ENCODE measurements around the gene EGR4.

EGR4 gene

GRCh38 chr2:73256618-73256922, 36.8 kb downstream of the EGR4 start:
- H3K4me3 ChIP-seq (ENCODE audit: low read depth, low read length): no peak overlapping the region
- TF ChIP-seq POLR2A (IDR thresholded peaks at IDR 0.05; ENCODE audit: extremely low read depth, insufficient read length) (no peak), MAX (IDR thresholded peaks at IDR 0.05; ENCODE audit: low read depth, low read length) (no peak), CTCF (IDR thresholded peaks at IDR 0.05; ENCODE audit: low read depth, low read length) (no peak), MYC (IDR thresholded peaks at IDR 0.05; ENCODE audit: low read depth, low read length) (no peak)
- no peak for DNase-seq (ENCODE audit: low read depth)

GRCh38 chr2:73255907-73256617, 37.3 kb downstream of the EGR4 start:
- H3K4me3 ChIP-seq (ENCODE audit: low read depth, low read length): no peak overlapping the region
- no peak for TF ChIP-seq MAX (IDR thresholded peaks at IDR 0.05; ENCODE audit: low read depth, low read length)
- no peak for TF ChIP-seq POLR2A (IDR thresholded peaks at IDR 0.05; ENCODE audit: extremely low read depth, insufficient read length)
- no peak for TF ChIP-seq MYC (IDR thresholded peaks at IDR 0.05; ENCODE audit: low read depth, low read length)
- no peak for TF ChIP-seq CTCF (IDR thresholded peaks at IDR 0.05; ENCODE audit: low read depth, low read length)

GRCh38 chr2:73255007-73255644, 38.2 kb downstream of the EGR4 start:
- peak; percentile 45 for DNase-seq (ENCODE audit: low read depth)
- TF ChIP-seq CTCF (IDR thresholded peaks at IDR 0.05; ENCODE audit: low read depth, low read length): no peak
- TF ChIP-seq MAX (IDR thresholded peaks at IDR 0.05; ENCODE audit: low read depth, low read length): no peak
- no peak for TF ChIP-seq POLR2A (IDR thresholded peaks at IDR 0.05; ENCODE audit: extremely low read depth, insufficient read length)
- TF ChIP-seq MYC (IDR thresholded peaks at IDR 0.05; ENCODE audit: low read depth, low read length): no peak
- H3K4me3 ChIP-seq (ENCODE audit: low read depth, low read length): no peak overlapping the region

More at GRCh38 chr2:73255907-73256617, 37.3 kb downstream of the EGR4 start:
- no peak for DNase-seq (ENCODE audit: low read depth)

- H3K4me3 ChIP-seq (ENCODE audit: low read depth, low read length): no peak overlapping the region
- TF ChIP-seq MYC (IDR thresholded peaks at IDR 0.05; ENCODE audit: low read depth, low read length) (no peak), POLR2A (IDR thresholded peaks at IDR 0.05; ENCODE audit: extremely low read depth, insufficient read length) (peak; percentile 11)
- DNase-seq (ENCODE audit: low read depth): no peak
Measured at GRCh38 chr2:73254343-73255006, 38.9 kb downstream of the EGR4 start.

- TF ChIP-seq CTCF (IDR thresholded peaks at IDR 0.05; ENCODE audit: low read depth, low read length) (no peak), POLR2A (IDR thresholded peaks at IDR 0.05; ENCODE audit: extremely low read depth, insufficient read length) (peak; percentile 7), MAX (IDR thresholded peaks at IDR 0.05; ENCODE audit: low read depth, low read length) (0 out of 2 replicates have a peak, but pooled peaks have one; percentile 15), MYC (IDR thresholded peaks at IDR 0.05; ENCODE audit: low read depth, low read length) (no peak)
- DNase-seq (ENCODE audit: low read depth): peak; percentile 86
Measured at GRCh38 chr2:73253901-73254300, 39.4 kb downstream of the EGR4 start.

GRCh38 chr2:73253400-73253799, 39.9 kb downstream of the EGR4 start:
- no peak for TF ChIP-seq CTCF (IDR thresholded peaks at IDR 0.05; ENCODE audit: low read depth, low read length)
- TF ChIP-seq POLR2A (IDR thresholded peaks at IDR 0.05; ENCODE audit: extremely low read depth, insufficient read length): no peak
- peak; percentile 37 for DNase-seq (ENCODE audit: low read depth)
- no peak overlapping the region for H3K4me3 ChIP-seq (ENCODE audit: low read depth, low read length)

More at GRCh38 chr2:73253901-73254300, 39.4 kb downstream of the EGR4 start:
- H3K4me3 ChIP-seq (ENCODE audit: low read depth, low read length): no peak overlapping the region
